Thymus (tissue), 11 donors: Measurements from ENCODE around the gene RPL10. TPM values are rescaled to one million over a fixed set of nuclear protein-coding genes. Genes with fewer than 3 reads are reported as not detected.
A peak's percentile ranks its signal among the peaks of the same experiment; 100 is the strongest.

ENCODE experiments used
- DNase-seq, 9 donors: peaks; one replicate each; pipeline ENCODE4 v3.0.0-alpha.2; 2013; ENCODE audit warnings: low spot score in 9 of 9, low read depth in 6 of 9, missing footprints in 1 of 9
- H3K27ac ChIP-seq, 2 donors: one replicate each; pipeline ENCODE4 v1.5.1; 2013; ENCODE audit warnings: control low read depth in 1 of 2, low read depth in 1 of 2, low read length in 1 of 2, mild to moderate bottlenecking in 1 of 2, moderate library complexity in 1 of 2
- H3K27me3 ChIP-seq, 2 donors: one replicate each; pipeline ENCODE4 v1.5.1; 2013; ENCODE audit warnings: low read length in 1 of 2; ENCODE audit not compliant: control insufficient read depth in 2 of 2, insufficient read depth in 1 of 2
- H3K36me3 ChIP-seq, 2 donors: one replicate each; pipeline ENCODE4 v1.5.1; 2013; ENCODE audit warnings: low read length in 1 of 2, mild to moderate bottlenecking in 1 of 2, moderate library complexity in 1 of 2; ENCODE audit not compliant: control insufficient read depth in 2 of 2, insufficient read depth in 2 of 2
- H3K4me1 ChIP-seq, 2 donors: one replicate each; pipeline ENCODE4 v1.5.1; 2013; ENCODE audit warnings: low read length in 2 of 2; ENCODE audit not compliant: control insufficient read depth in 2 of 2, insufficient read depth in 2 of 2
- H3K4me3 ChIP-seq, 2 donors: one replicate each; pipeline ENCODE4 v1.5.1; 2013; ENCODE audit warnings: low read length in 2 of 2, control low read depth in 1 of 2, mild to moderate bottlenecking in 1 of 2
- H3K9me3 ChIP-seq, 2 donors: one replicate each; pipeline ENCODE4 v1.5.1; 2013; ENCODE audit warnings: low read length in 1 of 2, mild to moderate bottlenecking in 1 of 2; ENCODE audit not compliant: control insufficient read depth in 2 of 2, insufficient read depth in 1 of 2
- WGBS: extraction: QIAGEN DNeasy Blood & Tissue Kit; methylation state at CpG from one replicate; pipeline ENCODE4 v1.1.7; 2013; 5-methylcytosine and 5-hydroxymethylcytosine counted together
- polyA plus RNA-seq: library from polyadenylated mRNA; stranded (reverse); fragments of 200-250 nt; gene quantifications from one replicate; pipeline ENCODE4 v1.2.3, GENCODE V29; 2013
- total RNA-seq: library from RNA; stranded (reverse); fragments of 120-200 nt; gene quantifications from one replicate; pipeline ENCODE4 v1.2.4, GENCODE V29; 2013
- donor health status: healthy.

Gene RPL10
- total and polyA plus RNA-seq, 2 donors = 5,085 to 5,714 TPM

- Histone ChIP-seq H3K9me3 (peaks cover 0 to 6% of the 10 kb centered on the region in 2 donors), H3K36me3 (peaks cover 23 to 41% of the 10 kb centered on the region in 2 donors), H3K27me3 (no peaks in the 10 kb centered on the region), H3K4me1 (peaks cover 6 to 19% of the 10 kb centered on the region in 2 donors), H3K27ac (no peak overlapping the region), H3K4me3 (no peak overlapping the region)
- no peak for DNase-seq
- 95% methylated on average over 21 of the region's 21 CpGs for WGBS
Measured at GRCh38 chrX:154441984-154442707, 44.0 kb downstream of the RPL10 start.

- Histone ChIP-seq H3K4me1 (peaks cover 6 to 12% of the 10 kb centered on the region in 2 donors), H3K27ac (peak overlapping the region in 1 of 2 donors; percentile 59), H3K36me3 (peaks cover 23 to 42% of the 10 kb centered on the region in 2 donors), H3K9me3 (peaks cover 0 to 4% of the 10 kb centered on the region in 2 donors), H3K27me3 (no peaks in the 10 kb centered on the region), H3K4me3 (peak overlapping the region; percentile 32 to 60)
- WGBS = 28% methylated on average over 10 of the region's 10 CpGs
- DNase-seq = no peak
Measured at GRCh38 chrX:154443479-154443910, 45.3 kb downstream of the RPL10 start.

- Histone ChIP-seq H3K4me1 (peaks cover 4 to 11% of the 10 kb centered on the region in 2 donors), H3K27ac (peak within 1 kb of the TSS in 1 of 2 donors; percentile 59), H3K27me3 (no peaks in the 10 kb centered on the region), H3K4me3 (peak within 1 kb of the TSS; percentile 36 to 60), H3K36me3 (peaks cover 27 to 42% of the 10 kb centered on the region in 2 donors), H3K9me3 (no peaks in the 10 kb centered on the region)
- WGBS = 8% methylated on average over 92 of the region's 94 CpGs
- DNase-seq = peak in 3 of 9 donors; percentile 41 to 56 (median 51)
Measured at GRCh38 chrX:154443992-154444754, 46.0 kb downstream of the RPL10 start, which contains the start of gene FAM50A. Gene FAM50A, plus strand, starts transcription at chrX:154444141. Its CDS starts 95 bp downstream, at chrX:154444236.

- peaks cover 4 to 11% of the 10 kb centered on the region in 2 donors for H3K4me1 ChIP-seq
- no peak for DNase-seq
- no peaks in the 10 kb centered on the region for H3K9me3 ChIP-seq
- H3K27me3 ChIP-seq = no peaks in the 10 kb centered on the region
- no peak overlapping the region for H3K27ac ChIP-seq
- peak overlapping the region; percentile 36 to 60 for H3K4me3 ChIP-seq
- 94% methylated on average over 13 of the region's 13 CpGs for WGBS
- H3K36me3 ChIP-seq = peaks cover 29 to 41% of the 10 kb centered on the region in 2 donors
Measured at GRCh38 chrX:154444755-154445246, 46.6 kb downstream of the RPL10 start.

DNA sequence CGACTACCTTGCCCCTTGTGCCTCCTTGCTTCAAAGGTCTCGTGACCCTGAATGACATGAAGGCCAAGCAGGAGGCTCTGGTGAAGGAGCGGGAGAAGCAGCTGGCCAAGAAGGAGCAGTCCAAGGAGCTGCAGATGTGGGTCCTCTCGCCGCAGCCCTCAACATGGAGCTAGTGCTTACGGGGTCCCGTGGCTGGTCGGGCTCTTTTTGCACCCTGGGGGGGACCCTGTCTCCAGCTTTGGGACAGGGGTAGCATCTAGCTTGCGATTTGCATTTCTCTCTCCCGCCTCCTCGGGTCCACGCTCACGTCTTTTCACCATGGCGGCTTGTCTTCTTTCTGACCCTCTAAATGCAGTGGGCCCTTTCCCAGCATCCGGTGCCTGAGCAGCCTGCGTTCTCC lies 47.6 kb downstream of the RPL10 start:
- no peaks in the 10 kb centered on the region for H3K27me3 ChIP-seq
- no peak overlapping the region for H3K4me3 ChIP-seq
- H3K36me3 ChIP-seq = peaks cover 25 to 40% of the 10 kb centered on the region in 2 donors
- no peak overlapping the region for H3K27ac ChIP-seq
- no peak for DNase-seq
- H3K9me3 ChIP-seq = no peaks in the 10 kb centered on the region
- WGBS = 98% methylated on average over 16 of the region's 16 CpGs
- H3K4me1 ChIP-seq = peaks cover 4 to 11% of the 10 kb centered on the region in 2 donors

DNA sequence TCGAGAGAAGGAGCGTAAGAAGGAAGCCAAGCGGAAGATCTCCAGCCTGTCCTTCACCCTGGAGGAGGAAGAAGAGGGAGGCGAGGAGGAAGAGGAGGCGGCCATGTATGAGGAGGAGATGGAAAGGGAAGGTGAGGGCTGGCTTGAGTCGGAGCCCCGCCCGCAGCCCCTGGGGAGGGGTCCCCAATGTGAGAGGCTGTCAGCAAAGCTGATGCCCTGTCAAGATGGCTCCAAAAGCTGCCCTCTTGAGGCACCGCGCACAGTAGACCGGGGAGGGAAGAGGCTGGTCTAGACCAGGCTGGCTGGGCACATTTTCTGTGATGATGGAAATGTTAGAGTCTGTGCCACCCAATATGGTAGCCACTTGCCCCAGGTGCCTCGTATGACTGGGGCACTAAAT lies 48.3 kb downstream of the RPL10 start:
- Histone ChIP-seq H3K4me1 (peaks cover 4 to 11% of the 10 kb centered on the region in 2 donors), H3K27me3 (no peaks in the 10 kb centered on the region), H3K27ac (no peak overlapping the region), H3K36me3 (peaks cover 23 to 38% of the 10 kb centered on the region in 2 donors), H3K4me3 (no peak overlapping the region), H3K9me3 (no peaks in the 10 kb centered on the region)
- DNase-seq = no peak
- 98% methylated on average over 12 of the region's 12 CpGs for WGBS

DNA sequence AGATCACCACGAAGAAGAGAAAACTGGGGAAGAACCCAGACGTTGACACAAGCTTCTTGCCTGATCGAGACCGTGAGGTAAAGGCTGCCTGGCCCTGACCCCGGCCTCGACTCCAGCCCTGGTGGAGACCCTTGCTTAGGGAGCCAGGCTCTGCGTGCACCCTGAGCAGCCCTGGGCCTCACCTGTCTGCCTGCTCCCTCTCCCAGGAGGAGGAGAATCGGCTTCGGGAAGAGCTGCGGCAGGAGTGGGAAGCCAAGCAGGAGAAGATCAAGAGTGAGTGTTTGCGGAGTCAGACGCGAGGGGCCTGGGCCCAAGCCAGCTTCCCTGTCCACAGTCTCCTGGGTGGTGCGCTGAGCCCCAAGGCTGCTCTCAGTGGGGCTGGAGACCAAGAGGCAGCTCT lies 50.3 kb downstream of the RPL10 start:
- Histone ChIP-seq H3K4me3 (no peak overlapping the region), H3K9me3 (no peaks in the 10 kb centered on the region), H3K4me1 (peaks cover 4 to 9% of the 10 kb centered on the region in 2 donors), H3K27me3 (no peaks in the 10 kb centered on the region), H3K36me3 (peaks cover 12 to 23% of the 10 kb centered on the region in 2 donors), H3K27ac (no peak overlapping the region)
- 97% methylated on average over 14 of the region's 14 CpGs for WGBS
- DNase-seq = no peak

DNA sequence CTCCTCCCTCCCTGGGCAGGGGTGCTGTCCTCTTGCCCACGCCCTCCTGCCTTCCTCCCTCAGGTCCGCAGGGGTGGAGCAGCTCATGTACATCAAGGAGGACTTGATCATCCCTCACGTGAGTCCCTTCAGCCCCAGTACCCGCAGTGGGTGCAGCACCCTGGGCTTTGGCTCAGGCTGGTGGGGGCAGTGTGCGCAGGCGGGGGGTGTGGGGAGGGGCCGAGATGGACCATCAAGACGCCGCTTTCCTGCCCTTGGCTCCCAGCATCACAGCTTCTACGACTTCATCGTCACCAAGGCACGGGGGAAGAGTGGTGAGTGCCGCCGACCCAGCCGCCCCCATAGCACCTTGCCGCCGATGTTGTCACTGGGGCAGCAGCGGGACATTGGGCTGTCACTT lies 51.4 kb downstream of the RPL10 start:
- Histone ChIP-seq H3K27ac (no peak overlapping the region), H3K4me3 (no peak overlapping the region), H3K27me3 (no peaks in the 10 kb centered on the region), H3K4me1 (peaks cover 0 to 2% of the 10 kb centered on the region in 2 donors), H3K9me3 (no peaks in the 10 kb centered on the region), H3K36me3 (peaks cover 12 to 23% of the 10 kb centered on the region in 2 donors)
- WGBS = 97% methylated on average over 18 of the region's 18 CpGs
- no peak for DNase-seq

DNA sequence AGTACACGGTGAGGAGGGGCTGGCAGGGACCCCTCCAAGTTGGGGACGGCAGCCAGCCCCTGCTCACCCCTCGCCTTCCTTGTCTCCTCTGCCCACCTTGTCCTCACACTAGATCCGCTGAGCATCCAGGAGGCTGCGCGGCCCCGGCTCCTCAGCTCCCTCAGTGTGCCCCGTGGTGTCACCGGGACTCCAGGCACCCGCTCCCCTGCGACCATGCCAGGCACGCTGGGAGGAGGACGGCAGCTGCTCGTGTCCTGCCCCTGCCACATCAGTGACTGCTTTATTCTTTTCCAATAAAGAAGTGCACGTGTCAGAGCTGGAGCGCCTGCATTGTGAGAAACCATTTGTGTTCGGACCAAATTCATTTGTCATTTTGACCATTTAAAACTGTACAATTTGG lies 52.1 kb downstream of the RPL10 start:
- H3K4me3 ChIP-seq = no peak overlapping the region
- no peaks in the 10 kb centered on the region for H3K27me3 ChIP-seq
- peaks cover 12 to 23% of the 10 kb centered on the region in 2 donors for H3K36me3 ChIP-seq
- H3K4me1 ChIP-seq = no peaks in the 10 kb centered on the region
- DNase-seq = no peak
- 96% methylated on average over 17 of the region's 17 CpGs for WGBS
- no peak overlapping the region for H3K27ac ChIP-seq
- H3K9me3 ChIP-seq = no peaks in the 10 kb centered on the region
